Naive B cell (primary cell): Measurements from ENCODE around the gene IRS1. TPM values are rescaled to one million over a fixed set of nuclear protein-coding genes. Genes with fewer than 3 reads are reported as not detected.
A peak's percentile ranks its signal among the peaks of the same experiment; 100 is the strongest.
"Not testable (repeated sequence)": the region's sequence is repeated elsewhere in the genome, so short reads cannot be mapped to it uniquely, and the experiment has no call there.

Source experiments
- ATAC-seq, 2 donors: fragments of 150-1000 bp; cut with Tn5 transposase; 2 replicates each; pipeline ENCODE4 v1.10.0; 2021; ENCODE audit warnings: low read depth in 2 of 2, mild to moderate bottlenecking in 2 of 2, moderate library complexity in 2 of 2
- DNase-seq: peaks from one replicate; pipeline ENCODE4 v3.0.0; 2022
- H3K27ac Mint-ChIP-seq, 6 donors: one replicate each; pipeline ENCODE4 v1.8.0; 2020 to 2022; ENCODE audit warnings: mild to moderate bottlenecking in 6 of 6, mixed read lengths in 6 of 6, moderate library complexity in 5 of 6, inconsistent platforms in 2 of 6
- H3K27me3 Mint-ChIP-seq, 3 donors: one replicate each; pipeline ENCODE4 v1.8.0; 2021 to 2022; ENCODE audit warnings: mixed read lengths in 3 of 3, mild to moderate bottlenecking in 1 of 3
- H3K36me3 Mint-ChIP-seq, 2 donors: one replicate each; pipeline ENCODE4 v1.8.0; 2020 to 2022; ENCODE audit warnings: mixed read lengths in 2 of 2, inconsistent platforms in 1 of 2, mild to moderate bottlenecking in 1 of 2
- H3K4me1 Mint-ChIP-seq, 3 donors: one replicate each; pipeline ENCODE4 v1.8.0; 2020 to 2022; ENCODE audit warnings: mixed read lengths in 3 of 3, inconsistent platforms in 1 of 3, mild to moderate bottlenecking in 1 of 3, moderate library complexity in 1 of 3
- H3K4me3 Mint-ChIP-seq, 8 donors: one replicate each; pipeline ENCODE4 v1.8.0; 2020 to 2022; ENCODE audit warnings: mild to moderate bottlenecking in 8 of 8, mixed read lengths in 8 of 8, moderate library complexity in 8 of 8, inconsistent platforms in 2 of 8
- H3K9me3 Mint-ChIP-seq, 7 donors: one replicate each; pipeline ENCODE4 v1.8.0; 2020 to 2022; ENCODE audit warnings: mixed read lengths in 7 of 7, mild to moderate bottlenecking in 5 of 7, inconsistent platforms in 2 of 7, moderate library complexity in 1 of 7
- polyA plus RNA-seq, 6 donors: library from polyadenylated mRNA; unstranded; fragments of 300-500 nt; fragmentation: Illumina TruSeq; gene quantifications; one replicate each; pipeline ENCODE4 v1.2.3, GENCODE V29; 2021; ENCODE audit warnings: low read depth in 6 of 6

Gene IRS1
- polyA plus RNA-seq, 6 donors from 2014 or later = 0.43 to 2.7 (median 0.73) TPM

- H3K9me3 Mint-ChIP-seq = no peaks in the 10 kb centered on the region
- H3K27ac Mint-ChIP-seq = peak within 1 kb of the TSS; percentile 99 to 100 (median 100)
- no peaks in the 10 kb centered on the region for H3K27me3 Mint-ChIP-seq
- ATAC-seq (peak; percentile 81), DNase-seq (peak; percentile 95)
- H3K4me1 Mint-ChIP-seq = peaks cover 39 to 70% (median 40%) of the 10 kb centered on the region in 3 donors
- H3K36me3 Mint-ChIP-seq = peaks cover 0 to 8% of the 10 kb centered on the region in 2 donors
- H3K4me3 Mint-ChIP-seq = peak within 1 kb of the TSS; percentile 86 to 99 (median 96)
Measured at GRCh38 chr2:226835796-226836547, 36.4 kb upstream of the IRS1 start, which contains the start of gene RHBDD1. Gene RHBDD1 (plus strand): TSS chr2:226836054. CDS start chr2:226864694, 28,640 bp downstream.

GRCh38 chr2:226835420-226835795, 35.8 kb upstream of the IRS1 start:
- Mint-ChIP-seq H3K27me3 (no peaks in the 10 kb centered on the region), H3K4me1 (peaks cover 40 to 66% (median 40%) of the 10 kb centered on the region in 3 donors), H3K27ac (peak overlapping the region; percentile 99 to 100 (median 100)), H3K36me3 (peaks cover 0 to 8% of the 10 kb centered on the region in 2 donors), H3K4me3 (peak overlapping the region; percentile 86 to 99 (median 96)), H3K9me3 (no peaks in the 10 kb centered on the region)
- no peak for DNase-seq
- ATAC-seq = peak; percentile 4 to 6

- DNase-seq, H3K27me3 Mint-ChIP-seq, H3K36me3 Mint-ChIP-seq, H3K9me3 Mint-ChIP-seq, ATAC-seq: not testable (repeated sequence)
- Mint-ChIP-seq H3K4me1 (peaks cover 36 to 61% (median 37%) of the 10 kb centered on the region in 3 donors), H3K27ac (peak overlapping the region; percentile 22 to 100 (median 90)), H3K4me3 (peak overlapping the region; percentile 86 to 99 (median 96))
Measured at GRCh38 chr2:226834880-226835279, 35.3 kb upstream of the IRS1 start.

GRCh38 chr2:226832061-226832460, 32.4 kb upstream of the IRS1 start:
- peaks cover 0 to 8% of the 10 kb centered on the region in 2 donors for H3K36me3 Mint-ChIP-seq
- H3K4me3 Mint-ChIP-seq = peak overlapping the region in 1 of 8 donors; percentile 22
- H3K27ac Mint-ChIP-seq = peak overlapping the region in 1 of 6 donors; percentile 12
- H3K4me1 Mint-ChIP-seq = peaks cover 24 to 39% (median 27%) of the 10 kb centered on the region in 3 donors
- H3K27me3 Mint-ChIP-seq = no peaks in the 10 kb centered on the region
- DNase-seq (no peak), ATAC-seq (no peak)
- H3K9me3 Mint-ChIP-seq = no peaks in the 10 kb centered on the region

GRCh38 chr2:226831266-226831665, 31.6 kb upstream of the IRS1 start:
- peaks cover 21 to 32% (median 21%) of the 10 kb centered on the region in 3 donors for H3K4me1 Mint-ChIP-seq
- ATAC-seq (no peak), DNase-seq (no peak)
- no peaks in the 10 kb centered on the region for H3K9me3 Mint-ChIP-seq
- H3K4me3 Mint-ChIP-seq = peak overlapping the region in 1 of 8 donors; percentile 57
- H3K27me3 Mint-ChIP-seq = no peaks in the 10 kb centered on the region
- H3K36me3 Mint-ChIP-seq = peaks cover 0 to 8% of the 10 kb centered on the region in 2 donors
- peak overlapping the region in 2 of 6 donors; percentile 56 to 82 for H3K27ac Mint-ChIP-seq

GRCh38 chr2:226829721-226830631, 30.4 kb upstream of the IRS1 start:
- ATAC-seq (peak in 1 of 2 donors; percentile 45), DNase-seq (no peak)
- H3K27me3 Mint-ChIP-seq = no peaks in the 10 kb centered on the region
- H3K4me1 Mint-ChIP-seq = peaks cover 13 to 26% (median 15%) of the 10 kb centered on the region in 3 donors
- H3K36me3 Mint-ChIP-seq = peaks cover 0 to 8% of the 10 kb centered on the region in 2 donors
- H3K27ac Mint-ChIP-seq = peak overlapping the region in 1 of 6 donors; percentile 24
- no peak overlapping the region for H3K4me3 Mint-ChIP-seq
- no peaks in the 10 kb centered on the region for H3K9me3 Mint-ChIP-seq

GRCh38 chr2:226828191-226828590, 28.6 kb upstream of the IRS1 start:
- no peak overlapping the region for H3K27ac Mint-ChIP-seq
- no peaks in the 10 kb centered on the region for H3K27me3 Mint-ChIP-seq
- ATAC-seq (no peak), DNase-seq (no peak)
- H3K9me3 Mint-ChIP-seq = peaks cover 0 to 4% (median 0%) of the 10 kb centered on the region in 7 donors
- no peak overlapping the region for H3K4me3 Mint-ChIP-seq
- H3K36me3 Mint-ChIP-seq = peaks cover 0 to 12% of the 10 kb centered on the region in 2 donors
- peaks cover 13 to 15% (median 13%) of the 10 kb centered on the region in 3 donors for H3K4me1 Mint-ChIP-seq

GRCh38 chr2:226825056-226825455, 25.4 kb upstream of the IRS1 start:
- H3K9me3 Mint-ChIP-seq = peaks cover 0 to 4% (median 0%) of the 10 kb centered on the region in 7 donors
- H3K4me3 Mint-ChIP-seq = no peak overlapping the region
- H3K27me3 Mint-ChIP-seq = no peaks in the 10 kb centered on the region
- no peak for ATAC-seq
- H3K36me3 Mint-ChIP-seq = peaks cover 0 to 5% of the 10 kb centered on the region in 2 donors
- peaks cover 0 to 9% (median 5%) of the 10 kb centered on the region in 3 donors for H3K4me1 Mint-ChIP-seq
- peak overlapping the region in 1 of 6 donors; percentile 38 for H3K27ac Mint-ChIP-seq
- no peak for DNase-seq

GRCh38 chr2:226818930-226819329, 19.3 kb upstream of the IRS1 start:
- Mint-ChIP-seq H3K4me1 (peaks cover 0 to 3% (median 0%) of the 10 kb centered on the region in 3 donors), H3K27ac (no peak overlapping the region), H3K4me3 (no peak overlapping the region), H3K9me3 (peaks cover 0 to 4% (median 0%) of the 10 kb centered on the region in 7 donors), H3K36me3 (peaks cover 5 to 7% of the 10 kb centered on the region in 2 donors), H3K27me3 (peaks cover 0 to 11% (median 8%) of the 10 kb centered on the region in 3 donors)
- no peak for DNase-seq
- ATAC-seq = no peak

GRCh38 chr2:226813148-226813701, 13.6 kb upstream of the IRS1 start:
- ATAC-seq = peak; percentile 28 to 51
- H3K4me1 Mint-ChIP-seq = peaks cover 0 to 3% (median 0%) of the 10 kb centered on the region in 3 donors
- DNase-seq = no peak
- H3K9me3 Mint-ChIP-seq = peaks cover 0 to 5% (median 0%) of the 10 kb centered on the region in 7 donors
- H3K27me3 Mint-ChIP-seq = peaks cover 17 to 34% (median 24%) of the 10 kb centered on the region in 3 donors
- H3K27ac Mint-ChIP-seq = no peak overlapping the region
- no peaks in the 10 kb centered on the region for H3K36me3 Mint-ChIP-seq
- no peak overlapping the region for H3K4me3 Mint-ChIP-seq

GRCh38 chr2:226803410-226803809, 3.8 kb upstream of the IRS1 start:
- peaks cover 24 to 31% (median 26%) of the 10 kb centered on the region in 3 donors for H3K27me3 Mint-ChIP-seq
- H3K9me3 Mint-ChIP-seq = no peaks in the 10 kb centered on the region
- H3K36me3 Mint-ChIP-seq = no peaks in the 10 kb centered on the region
- H3K27ac Mint-ChIP-seq = no peak overlapping the region
- H3K4me3 Mint-ChIP-seq = no peak overlapping the region
- peaks cover 17 to 25% (median 17%) of the 10 kb centered on the region in 3 donors for H3K4me1 Mint-ChIP-seq
- no peak for ATAC-seq
- no peak for DNase-seq

GRCh38 chr2:226802573-226802972, 3.0 kb upstream of the IRS1 start:
- Mint-ChIP-seq H3K9me3 (no peaks in the 10 kb centered on the region), H3K27me3 (peaks cover 17 to 22% (median 18%) of the 10 kb centered on the region in 3 donors), H3K36me3 (no peaks in the 10 kb centered on the region), H3K4me3 (peak overlapping the region in 5 of 8 donors; percentile 2 to 77 (median 37)), H3K27ac (peak overlapping the region in 1 of 6 donors; percentile 12), H3K4me1 (peaks cover 17 to 28% (median 19%) of the 10 kb centered on the region in 3 donors)
- peak; percentile 66 for DNase-seq
- ATAC-seq = no peak
